Osteoblast (primary cell): ENCODE data around the gene ZBTB21. TPM values are rescaled to one million over a fixed set of nuclear protein-coding genes. Genes with fewer than 3 reads are reported as not detected.

Source experiments
- DNase-seq: peaks from one replicate; pipeline ENCODE4 v3.0.0; 2011; ENCODE audit warnings: low spot score, mixed read lengths; ENCODE audit not compliant: insufficient read length; ENCODE audit errors: missing footprints
- H2AFZ ChIP-seq: 2 replicates; pipeline ENCODE4 v1.6.0; 2011; ENCODE audit warnings: mild to moderate bottlenecking, low read length
- H3K27ac ChIP-seq: 2 replicates; pipeline ENCODE4 v1.5.1; 2011; ENCODE audit warnings: mild to moderate bottlenecking, low read depth, low read length, moderate library complexity
- H3K27me3 ChIP-seq: 2 replicates; pipeline ENCODE4 v1.6.0; 2012; ENCODE audit warnings: mild to moderate bottlenecking, control low read depth, inconsistent platforms, low read length, moderate library complexity; ENCODE audit not compliant: insufficient read depth
- H3K36me3 ChIP-seq: 2 replicates; pipeline ENCODE4 v1.5.1; 2011; ENCODE audit warnings: mild to moderate bottlenecking, low read length, control low read depth, moderate library complexity; ENCODE audit not compliant: insufficient read depth
- H3K4me1 ChIP-seq: 2 replicates; pipeline ENCODE4 v1.5.1; 2011; ENCODE audit warnings: mild to moderate bottlenecking, low read length, control low read depth, moderate library complexity; ENCODE audit not compliant: insufficient read depth
- H3K4me2 ChIP-seq: 2 replicates; pipeline ENCODE4 v1.6.0; 2011; ENCODE audit warnings: mild to moderate bottlenecking, low read length; ENCODE audit not compliant: insufficient read depth
- H3K4me3 ChIP-seq: fragments of 200-600 bp; sonication (generic); 3 replicates; pipeline ENCODE4 v1.5.1; 2012; ENCODE audit warnings: mild to moderate bottlenecking, low read length, inconsistent platforms; ENCODE audit not compliant: insufficient read depth
- H3K79me2 ChIP-seq: 2 replicates; pipeline ENCODE4 v1.6.0; 2012; ENCODE audit warnings: mild to moderate bottlenecking, low read length, control low read depth, inconsistent platforms; ENCODE audit not compliant: insufficient read depth
- H3K9me3 ChIP-seq: 2 replicates; pipeline ENCODE4 v1.5.1; 2011; ENCODE audit warnings: low read depth, low read length, control low read depth
- H4K20me1 ChIP-seq: 2 replicates; pipeline ENCODE4 v1.6.0; 2012; ENCODE audit warnings: mild to moderate bottlenecking, low read length, control low read depth; ENCODE audit not compliant: insufficient read depth
- CTCF ChIP-seq: IDR thresholded peaks from 2 replicates; pipeline ENCODE4 v1.5.1; 2011; ENCODE audit warnings: mild to moderate bottlenecking, low read depth, low read length, moderate library complexity; ENCODE audit errors: extremely low read depth
- total RNA-seq: library from RNA; depleted of rRNA; stranded (reverse); fragments of >200 nt; gene quantifications from 2 replicates; pipeline ENCODE4 v1.2.3, GENCODE V29; 2012

ZBTB21 gene
- total RNA-seq, 1 donor, result 12.7 TPM

- Histone ChIP-seq H3K27me3 (no peaks in the 10 kb centered on the region), H3K36me3 (no peaks in the 10 kb centered on the region), H3K9me3 (no peaks in the 10 kb centered on the region), H3K4me3 (no peak overlapping the region), H4K20me1 (no peaks in the 10 kb centered on the region), H3K4me1 (no peaks in the 10 kb centered on the region), H3K79me2 (no peaks in the 10 kb centered on the region), H2AFZ (no peak overlapping the region), H3K4me2 (no peak overlapping the region), H3K27ac (no peak overlapping the region)
- no peak for TF ChIP-seq CTCF
- DNase-seq, result peak; percentile 59
Measured at GRCh38 chr21:41977034-41977950, 32.9 kb downstream of the ZBTB21 start.

- Histone ChIP-seq H4K20me1 (no peaks in the 10 kb centered on the region), H3K27me3 (no peaks in the 10 kb centered on the region), H3K9me3 (no peaks in the 10 kb centered on the region), H3K27ac (no peak overlapping the region), H3K4me1 (no peaks in the 10 kb centered on the region), H3K4me3 (no peak overlapping the region), H2AFZ (no peak overlapping the region), H3K79me2 (no peaks in the 10 kb centered on the region), H3K4me2 (no peak overlapping the region), H3K36me3 (no peaks in the 10 kb centered on the region)
- DNase-seq, result no peak
- TF ChIP-seq CTCF, result no peak
Measured at GRCh38 chr21:41976611-41977010, 33.5 kb downstream of the ZBTB21 start.

GRCh38 chr21:41975391-41976272 lies 34.5 kb downstream of the ZBTB21 start:
- Histone ChIP-seq H3K36me3 (no peaks in the 10 kb centered on the region), H3K27ac (no peak overlapping the region), H3K27me3 (no peaks in the 10 kb centered on the region), H4K20me1 (no peaks in the 10 kb centered on the region), H3K79me2 (no peaks in the 10 kb centered on the region), H3K4me3 (no peak overlapping the region), H3K4me1 (no peaks in the 10 kb centered on the region), H3K9me3 (no peaks in the 10 kb centered on the region), H3K4me2 (no peak overlapping the region), H2AFZ (no peak overlapping the region)
- TF ChIP-seq CTCF, result no peak
- DNase-seq, result peak; percentile 79

- no peak for TF ChIP-seq CTCF
Measured at GRCh38 chr21:41974752-41975053, 35.5 kb downstream of the ZBTB21 start.

More at GRCh38 chr21:41974752-41975053, 35.5 kb downstream of the ZBTB21 start:
- Histone ChIP-seq H3K9me3 (no peaks in the 10 kb centered on the region), H3K4me1 (no peaks in the 10 kb centered on the region), H3K27me3 (no peaks in the 10 kb centered on the region), H3K36me3 (no peaks in the 10 kb centered on the region), H3K79me2 (no peaks in the 10 kb centered on the region), H3K27ac (no peak overlapping the region), H3K4me2 (no peak overlapping the region), H3K4me3 (no peak overlapping the region), H2AFZ (no peak overlapping the region), H4K20me1 (no peaks in the 10 kb centered on the region)
- DNase-seq, result no peak
